Neural cell (in vitro differentiated cells): ENCODE measurements around the gene WNT4.

ENCODE experiments used
- CTCF ChIP-seq: fragments of 450-650 bp; IDR thresholded peaks from 2 replicates; pipeline ENCODE4 v1.5.1; 2014; ENCODE audit warnings: antibody characterized with exemption, mild to moderate bottlenecking, moderate library complexity; ENCODE audit not compliant: poor library complexity, severe bottlenecking
- EZH2 ChIP-seq: fragments of 200-600, 300-800 bp; shearing (Covaris generic), sonication (generic); IDR thresholded peaks from 2 replicates; pipeline ENCODE4 v1.6.1; 2014; ENCODE audit warnings: antibody characterized with exemption, low read length, borderline replicate concordance, mild to moderate bottlenecking; ENCODE audit not compliant: insufficient read depth, poor library complexity, severe bottlenecking

- TF ChIP-seq CTCF (no peak), EZH2 (no peak)
Observed at GRCh38 chr1:22137004-22137720, 5.7 kb downstream of the WNT4 start.
